ENCODE data around the gene BZW2. TPM values are rescaled to one million over a fixed set of nuclear protein-coding genes. Genes with fewer than 3 reads are reported as not detected.

The BZW2 gene
- total RNA-seq, 1 donor from 2014 or later: 144 TPM

GRCh38 chr7:16715928-16716327 is 69.9 kb downstream of the BZW2 start:
- no peak for DNase-seq (ENCODE audit: low read depth)

- DNase-seq (ENCODE audit: low read depth): no peak
Observed at GRCh38 chr7:16718111-16718656, 72.2 kb downstream of the BZW2 start.

- no peak for DNase-seq (ENCODE audit: low read depth)
Observed at GRCh38 chr7:16719699-16720098, 73.7 kb downstream of the BZW2 start.

GRCh38 chr7:16721541-16721940 is 75.6 kb downstream of the BZW2 start:
- no peak for DNase-seq (ENCODE audit: low read depth)

GRCh38 chr7:16724344-16724743 is 78.4 kb downstream of the BZW2 start:
- DNase-seq (ENCODE audit: low read depth): no peak

- DNase-seq (ENCODE audit: low read depth): no peak
Observed at GRCh38 chr7:16726189-16726588, 80.2 kb downstream of the BZW2 start.

- DNase-seq (ENCODE audit: low read depth): no peak
Observed at GRCh38 chr7:16727736-16728135, 81.8 kb downstream of the BZW2 start.

- peak; percentile 61 for DNase-seq (ENCODE audit: low read depth)
Observed at GRCh38 chr7:16728811-16729210, 82.8 kb downstream of the BZW2 start.

GRCh38 chr7:16729541-16729940 is 83.6 kb downstream of the BZW2 start:
- no peak for DNase-seq (ENCODE audit: low read depth)

- no peak for DNase-seq (ENCODE audit: low read depth)
Observed at GRCh38 chr7:16730937-16731336, 85.0 kb downstream of the BZW2 start.

GRCh38 chr7:16732828-16733227 is 86.8 kb downstream of the BZW2 start:
- DNase-seq (ENCODE audit: low read depth): no peak

GRCh38 chr7:16734148-16734726 is 88.3 kb downstream of the BZW2 start:
- no peak for DNase-seq (ENCODE audit: low read depth)

- DNase-seq (ENCODE audit: low read depth): no peak
Observed at GRCh38 chr7:16735020-16735419, 89.0 kb downstream of the BZW2 start.

GRCh38 chr7:16738011-16738688 is 92.2 kb downstream of the BZW2 start:
- DNase-seq (ENCODE audit: low read depth): no peak

- peak; percentile 91 for DNase-seq (ENCODE audit: low read depth)
Observed at GRCh38 chr7:16739863-16740622, 94.1 kb downstream of the BZW2 start.

- DNase-seq (ENCODE audit: low read depth): no peak
Observed at GRCh38 chr7:16740623-16740953, 94.6 kb downstream of the BZW2 start.

- DNase-seq (ENCODE audit: low read depth): no peak
Observed at GRCh38 chr7:16740996-16741395, 95.0 kb downstream of the BZW2 start.

- no peak for DNase-seq (ENCODE audit: low read depth)
Observed at GRCh38 chr7:16741676-16742075, 95.7 kb downstream of the BZW2 start.

- DNase-seq (ENCODE audit: low read depth): no peak
Observed at GRCh38 chr7:16742547-16742946, 96.6 kb downstream of the BZW2 start.

- no peak for DNase-seq (ENCODE audit: low read depth)
Observed at GRCh38 chr7:16743236-16743635, 97.3 kb downstream of the BZW2 start.

GRCh38 chr7:16744518-16745250 is 98.7 kb downstream of the BZW2 start:
- DNase-seq (ENCODE audit: low read depth): no peak

- DNase-seq (ENCODE audit: low read depth): no peak
Observed at GRCh38 chr7:16745645-16746044, 99.7 kb downstream of the BZW2 start.
